DND-41 (cell line): Measurements from ENCODE around the gene ADCY2.

ENCODE experiments used
- ATAC-seq: fragments of 200-7000 bp; cut with Tn5 transposase; 3 replicates; pipeline ENCODE4 v1.9.1; 2021; ENCODE audit warnings: low read depth; ENCODE audit not compliant: insufficient read depth
- DNase-seq: peaks from one replicate; pipeline ENCODE4 v3.0.0-alpha.2; 2020
- H2AFZ ChIP-seq: 2 replicates; pipeline ENCODE4 v1.6.0; 2012; ENCODE audit warnings: low read depth, low read length
- H3K27ac ChIP-seq: 2 replicates; pipeline ENCODE4 v1.5.1; 2012; ENCODE audit warnings: low read length, inconsistent platforms
- H3K27me3 ChIP-seq: fragments of 200-600 bp; sonication (generic); 2 replicates; pipeline ENCODE4 v1.6.0; 2012; ENCODE audit warnings: low read length, mild to moderate bottlenecking, inconsistent platforms; ENCODE audit not compliant: insufficient read depth, poor library complexity
- H3K36me3 ChIP-seq: 2 replicates; pipeline ENCODE4 v1.5.1; 2012; ENCODE audit warnings: low read length, inconsistent platforms; ENCODE audit not compliant: insufficient read depth
- H3K4me1 ChIP-seq: 2 replicates; pipeline ENCODE4 v1.5.1; 2012; ENCODE audit warnings: mild to moderate bottlenecking, low read length; ENCODE audit not compliant: insufficient read depth
- H3K4me2 ChIP-seq: 2 replicates; pipeline ENCODE4 v1.6.0; 2012; ENCODE audit warnings: mild to moderate bottlenecking, moderate library complexity, low read length, inconsistent platforms; ENCODE audit not compliant: insufficient read depth
- H3K4me3 ChIP-seq, 2 experiments: fragments of 200-600 bp in 1 of 2; shearing (Covaris generic) in 1 of 2; 2 replicates each; pipeline ENCODE4 v1.5.1; 2012 to 2016; ENCODE audit warnings: inconsistent platforms in 2 of 2, low read length in 2 of 2, mild to moderate bottlenecking in 2 of 2, low read depth in 1 of 2, moderate library complexity in 1 of 2
- H3K79me2 ChIP-seq: 2 replicates; pipeline ENCODE4 v1.6.0; 2012; ENCODE audit warnings: low read length, inconsistent platforms; ENCODE audit not compliant: insufficient read depth
- H3K9ac ChIP-seq: 2 replicates; pipeline ENCODE4 v1.6.0; 2012; ENCODE audit warnings: low read depth, mild to moderate bottlenecking, inconsistent platforms, low read length, moderate library complexity
- H3K9me3 ChIP-seq: 2 replicates; pipeline ENCODE4 v1.5.1; 2012; ENCODE audit warnings: low read length, moderate library complexity, mild to moderate bottlenecking, inconsistent platforms; ENCODE audit not compliant: insufficient read depth, severe bottlenecking
- H4K20me1 ChIP-seq: 2 replicates; pipeline ENCODE4 v1.6.0; 2012; ENCODE audit warnings: low read length; ENCODE audit not compliant: insufficient read depth
- CTCF ChIP-seq: IDR thresholded peaks from 2 replicates; pipeline ENCODE4 v1.5.1; 2012; ENCODE audit warnings: borderline replicate concordance, low read length, moderate library complexity, mild to moderate bottlenecking; ENCODE audit not compliant: poor library complexity, severe bottlenecking; ENCODE audit errors: extremely low read depth
- EZH2 ChIP-seq: IDR thresholded peaks from 3 replicates; pipeline ENCODE4 v1.6.1; 2012; ENCODE audit warnings: borderline replicate concordance, low read depth, mild to moderate bottlenecking, moderate library complexity, low read length, inconsistent platforms; ENCODE audit not compliant: severe bottlenecking

Gene ADCY2

GRCh38 chr5:7828269-7828668, 432.3 kb downstream of the ADCY2 start:
- DNase-seq (no peak), ATAC-seq (no peak)
- no peak for TF ChIP-seq EZH2
- no peak for TF ChIP-seq CTCF
- H4K20me1 ChIP-seq: no peaks in the 10 kb centered on the region
- H3K36me3 ChIP-seq: no peaks in the 10 kb centered on the region
- H3K4me1 ChIP-seq: no peaks in the 10 kb centered on the region
- H3K9me3 ChIP-seq: no peaks in the 10 kb centered on the region
- H3K79me2 ChIP-seq: no peaks in the 10 kb centered on the region
- no peak overlapping the region for H2AFZ ChIP-seq
- H3K4me2 ChIP-seq: no peak overlapping the region
- no peak overlapping the region for H3K9ac ChIP-seq
- H3K27me3 ChIP-seq: peaks cover 26% of the 10 kb centered on the region
- H3K27ac ChIP-seq: no peak overlapping the region
- no peak overlapping the region for H3K4me3 ChIP-seq

GRCh38 chr5:7834982-7835381, 439.0 kb downstream of the ADCY2 start:
- H2AFZ ChIP-seq: no peak overlapping the region
- TF ChIP-seq CTCF (no peak), EZH2 (no peak)

GRCh38 chr5:7837403-7837802, 441.5 kb downstream of the ADCY2 start:
- no peak overlapping the region for H3K27ac ChIP-seq
- ATAC-seq: no peak
- H3K79me2 ChIP-seq: no peaks in the 10 kb centered on the region
- no peaks in the 10 kb centered on the region for H3K9me3 ChIP-seq
- H3K4me3 ChIP-seq: no peak overlapping the region
- H3K9ac ChIP-seq: no peak overlapping the region
- no peaks in the 10 kb centered on the region for H4K20me1 ChIP-seq
- TF ChIP-seq CTCF (no peak), EZH2 (no peak)
- no peaks in the 10 kb centered on the region for H3K27me3 ChIP-seq
- no peak for DNase-seq
- H3K36me3 ChIP-seq: no peaks in the 10 kb centered on the region
- H3K4me1 ChIP-seq: no peaks in the 10 kb centered on the region
- no peak overlapping the region for H2AFZ ChIP-seq
- H3K4me2 ChIP-seq: no peak overlapping the region

More at GRCh38 chr5:7834982-7835381, 439.0 kb downstream of the ADCY2 start:
- Histone ChIP-seq H3K36me3 (no peaks in the 10 kb centered on the region), H3K9ac (no peak overlapping the region), H3K27me3 (peaks cover 14% of the 10 kb centered on the region), H3K4me1 (no peaks in the 10 kb centered on the region), H4K20me1 (no peaks in the 10 kb centered on the region), H3K4me3 (no peak overlapping the region), H3K4me2 (no peak overlapping the region), H3K9me3 (no peaks in the 10 kb centered on the region), H3K27ac (no peak overlapping the region), H3K79me2 (no peaks in the 10 kb centered on the region)
- ATAC-seq (no peak), DNase-seq (no peak)

- Histone ChIP-seq H2AFZ (no peak overlapping the region), H3K4me1 (no peaks in the 10 kb centered on the region), H3K27ac (no peak overlapping the region), H4K20me1 (no peaks in the 10 kb centered on the region), H3K27me3 (peaks cover 5% of the 10 kb centered on the region), H3K9ac (no peak overlapping the region), H3K79me2 (no peaks in the 10 kb centered on the region), H3K4me2 (no peak overlapping the region), H3K9me3 (no peaks in the 10 kb centered on the region), H3K36me3 (no peaks in the 10 kb centered on the region), H3K4me3 (no peak overlapping the region)
- TF ChIP-seq EZH2: no peak
- TF ChIP-seq CTCF: no peak
- no peak for DNase-seq
- no peak for ATAC-seq
These were observed 446.6 kb downstream of the ADCY2 start for GRCh38 chr5:7842531-7842930.
